NCI-H524 treated with DMSO at 0.1 percent for 48 hours (cell line): ENCODE data around the gene VPS13C.
A peak's percentile ranks its signal among the peaks of the same experiment; 100 is the strongest.

Experiments used
- DNase-seq: peaks from one replicate; lab custom pipeline; 2025; lab: John Stamatoyannopoulos, UW

The VPS13C gene

DNA sequence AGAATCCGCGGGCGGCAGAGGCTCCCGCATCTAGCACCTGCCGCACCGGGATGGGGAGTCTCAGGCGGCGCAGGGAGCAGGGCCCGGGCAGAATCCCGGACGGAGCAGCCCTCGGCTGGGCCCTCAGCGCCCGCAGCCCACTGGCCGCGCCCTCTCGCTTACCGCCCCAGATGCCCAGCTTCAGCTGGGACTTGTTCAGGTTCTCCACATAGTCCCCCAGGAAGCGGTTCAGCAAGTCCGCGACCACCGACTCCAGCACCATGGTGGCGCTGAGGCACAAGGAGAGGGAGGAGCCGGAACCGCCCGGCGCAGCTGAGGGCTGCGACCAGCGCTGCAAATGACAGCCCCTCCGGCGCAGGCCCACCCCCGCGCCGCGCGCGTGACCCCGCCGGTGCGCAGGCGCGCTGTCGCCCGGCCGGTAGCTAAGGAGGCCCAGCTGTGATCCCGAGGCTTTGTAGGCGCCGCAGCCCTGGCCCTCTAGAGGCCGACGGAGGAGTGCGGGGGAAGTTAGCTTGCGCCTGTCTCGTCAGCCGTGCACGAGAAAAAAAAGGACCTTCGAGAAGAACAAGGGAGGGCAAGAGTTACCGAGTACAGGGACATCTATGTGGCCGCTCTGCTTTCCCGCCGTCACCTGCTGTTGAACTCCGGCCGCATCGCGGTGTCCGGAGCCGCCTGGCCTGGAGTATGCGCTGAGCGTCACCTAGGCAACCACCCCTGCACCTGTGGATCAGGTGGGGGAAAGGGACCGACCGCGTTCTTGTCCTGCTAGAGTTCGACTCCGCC is at the start of gene VPS13C:
Gene VPS13C, minus strand, starts transcription at position 335 of the 783 bp plus-strand sequence. Its CDS starts 73 bp downstream, at position 262.
- DNase-seq: peak; percentile 78

DNA sequence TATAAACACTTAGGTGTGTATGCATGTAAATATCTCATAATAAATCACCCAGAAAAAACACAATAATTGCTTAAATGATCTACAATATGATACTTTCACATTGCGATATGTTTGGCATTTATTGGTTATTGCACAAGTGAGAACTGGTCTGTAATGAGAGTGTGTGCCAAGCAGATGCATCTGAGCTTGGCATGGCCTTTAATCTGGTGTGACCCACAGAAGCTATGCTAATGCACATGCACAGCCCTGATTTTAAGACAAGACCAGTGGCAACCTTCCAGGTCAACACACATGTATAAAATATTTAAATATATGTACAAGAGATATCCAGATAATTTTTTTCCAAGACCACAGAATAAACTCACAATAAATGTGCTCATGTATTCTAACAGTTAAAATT is 49.2 kb upstream of the VPS13C start:
- DNase-seq: no peak

DNA sequence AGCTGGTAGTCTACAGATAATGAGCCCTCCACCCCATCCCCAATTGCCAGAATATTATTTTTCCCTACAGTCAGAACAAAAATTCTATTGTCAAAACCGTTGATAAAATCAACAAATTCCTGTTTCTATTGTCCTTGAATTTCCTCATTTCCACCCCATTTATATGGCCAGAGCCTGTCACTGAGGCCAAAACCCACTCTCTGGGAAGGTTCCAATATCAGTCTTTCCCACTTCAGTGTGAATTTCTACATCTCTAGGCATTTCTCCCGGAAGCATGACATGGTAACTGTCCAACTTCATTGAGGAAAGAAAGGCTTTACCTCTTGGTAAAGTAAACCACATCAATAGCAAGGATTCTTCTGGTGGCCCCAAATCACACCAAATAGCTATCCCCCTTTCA is 48.2 kb upstream of the VPS13C start:
- DNase-seq: no peak

DNA sequence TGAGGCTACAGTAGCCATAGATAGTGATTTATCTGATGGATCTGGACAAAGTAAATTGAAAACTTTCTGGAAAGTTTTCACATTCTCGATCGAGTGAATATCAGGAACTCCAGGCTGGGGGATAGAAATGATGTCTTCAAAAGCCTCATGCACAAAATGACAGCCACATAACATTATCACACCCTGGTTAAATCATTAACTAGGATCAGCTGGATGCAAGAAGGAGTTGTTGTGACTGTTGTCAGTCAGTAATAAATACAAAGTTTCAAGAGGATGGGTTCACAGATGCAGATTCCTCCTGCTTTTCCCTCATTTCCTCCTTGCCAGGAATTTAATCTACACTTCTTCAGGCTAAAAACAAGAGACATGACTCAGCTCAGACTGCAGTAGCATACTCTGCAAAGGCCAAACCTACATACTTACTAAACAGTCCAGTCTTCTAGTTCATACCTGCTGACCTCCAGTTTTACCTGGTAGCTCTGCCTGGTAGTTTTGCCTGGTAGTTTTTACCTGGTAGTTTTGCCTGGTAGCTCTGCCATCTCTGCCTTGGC is 47.4 kb upstream of the VPS13C start:
- no peak for DNase-seq

DNA sequence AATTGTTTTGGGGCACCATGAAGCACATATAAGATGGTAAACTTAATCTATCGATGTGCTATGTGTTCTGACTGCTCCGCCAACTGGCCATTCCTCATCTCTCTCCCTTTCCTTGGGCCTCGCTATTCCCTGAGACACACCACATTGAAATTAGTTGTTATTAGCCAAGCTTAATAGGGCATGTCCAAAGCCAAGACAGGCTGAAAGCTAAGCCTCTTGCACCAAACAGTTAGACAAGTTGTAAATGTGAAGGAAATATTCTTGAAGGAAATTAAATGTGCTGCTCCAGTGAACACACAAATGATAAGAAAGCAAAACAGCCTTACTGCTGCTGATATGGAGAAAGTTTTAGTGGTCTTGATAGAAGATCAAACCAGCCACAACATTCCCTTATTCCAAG is 45.8 kb upstream of the VPS13C start:
- no peak for DNase-seq

GRCh38 chr15:62105266-62105665 is 45.0 kb upstream of the VPS13C start:
- DNase-seq: no peak

DNA sequence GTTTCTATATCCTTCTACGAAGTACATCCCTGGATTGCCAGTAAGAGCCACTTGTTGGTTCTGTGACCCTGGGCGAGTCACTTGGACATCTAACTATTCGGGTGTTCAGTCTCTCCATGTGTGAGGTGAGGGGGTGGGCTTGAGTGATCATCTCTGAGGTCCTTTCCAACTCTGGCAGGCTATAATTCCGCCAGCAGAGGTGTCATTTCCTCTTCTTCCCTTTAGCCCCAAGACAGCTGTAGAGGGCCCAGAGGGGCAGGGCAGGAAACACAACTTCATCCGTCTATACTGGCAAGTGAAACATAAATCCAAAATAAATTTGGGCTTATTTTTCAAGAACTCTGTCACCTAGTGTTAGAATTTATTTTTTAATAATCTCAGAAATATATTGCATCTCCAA is 44.6 kb upstream of the VPS13C start:
- DNase-seq: no peak

DNA sequence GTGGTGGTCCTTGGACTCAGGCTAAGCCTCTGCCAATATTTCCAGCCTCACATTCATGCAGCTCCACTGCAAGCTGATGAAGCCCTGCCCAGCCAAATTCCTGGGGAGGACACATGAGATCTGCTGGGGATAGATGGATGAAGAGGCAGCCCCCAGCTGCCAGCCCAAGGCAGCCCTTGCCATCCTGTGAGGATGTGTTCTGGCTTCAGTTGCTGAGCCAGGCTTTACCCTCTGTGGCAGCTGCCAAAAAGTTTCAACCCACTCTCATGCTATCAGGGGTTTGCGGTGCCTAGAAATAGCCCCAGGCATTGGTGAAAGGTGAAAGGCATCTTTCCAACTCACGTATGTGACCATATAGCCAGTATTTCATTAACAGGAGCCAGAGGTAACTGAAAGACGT is 44.2 kb upstream of the VPS13C start:
- DNase-seq: no peak

- no peak for DNase-seq
Observed at GRCh38 chr15:62103431-62103830, 43.2 kb upstream of the VPS13C start.

- no peak for DNase-seq
Observed at GRCh38 chr15:62099094-62099601, 38.9 kb upstream of the VPS13C start.

- DNase-seq: no peak
Observed at GRCh38 chr15:62094388-62094787, 34.1 kb upstream of the VPS13C start.

GRCh38 chr15:62093809-62094208 is 33.6 kb upstream of the VPS13C start:
- DNase-seq: no peak

DNA sequence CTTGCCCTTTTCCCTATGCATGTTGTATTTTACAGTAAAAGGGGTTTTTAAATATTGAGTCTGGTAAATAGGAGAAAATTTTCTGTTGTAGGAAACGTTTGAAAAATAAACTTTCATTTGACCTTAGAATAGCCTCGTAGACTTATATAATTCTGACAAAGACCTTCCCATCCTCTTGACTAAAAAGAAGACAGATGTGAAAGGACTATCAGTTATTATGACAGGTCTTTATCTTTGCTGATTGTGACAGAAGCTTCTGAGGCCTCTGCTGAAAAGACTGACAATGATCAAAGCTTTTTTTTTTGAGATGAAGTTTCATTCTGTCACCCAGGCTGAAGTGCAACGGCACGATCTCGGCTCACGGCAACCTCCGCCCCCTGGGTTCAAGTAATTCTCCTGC is 30.7 kb upstream of the VPS13C start:
- DNase-seq: no peak

GRCh38 chr15:62089616-62090015 is 29.4 kb upstream of the VPS13C start:
- DNase-seq: no peak

DNA sequence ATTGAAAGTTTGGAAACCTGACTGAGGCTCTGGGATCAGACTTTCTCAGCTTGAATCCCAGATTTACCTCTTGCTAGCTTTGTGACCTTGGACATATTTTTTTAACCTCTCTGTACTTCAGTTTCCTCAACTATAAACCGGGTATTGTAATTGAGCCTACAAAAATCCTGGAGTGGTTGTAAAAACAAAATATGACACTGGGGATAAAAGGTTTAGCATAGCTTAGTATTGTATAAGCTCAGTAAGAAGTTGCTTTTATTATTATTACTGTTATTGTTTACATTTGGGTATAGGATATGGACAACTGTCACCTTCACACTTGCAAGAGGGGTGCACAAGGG is 28.1 kb upstream of the VPS13C start:
- DNase-seq: no peak

- DNase-seq: no peak
Observed at GRCh38 chr15:62087671-62088352, 27.6 kb upstream of the VPS13C start.

DNA sequence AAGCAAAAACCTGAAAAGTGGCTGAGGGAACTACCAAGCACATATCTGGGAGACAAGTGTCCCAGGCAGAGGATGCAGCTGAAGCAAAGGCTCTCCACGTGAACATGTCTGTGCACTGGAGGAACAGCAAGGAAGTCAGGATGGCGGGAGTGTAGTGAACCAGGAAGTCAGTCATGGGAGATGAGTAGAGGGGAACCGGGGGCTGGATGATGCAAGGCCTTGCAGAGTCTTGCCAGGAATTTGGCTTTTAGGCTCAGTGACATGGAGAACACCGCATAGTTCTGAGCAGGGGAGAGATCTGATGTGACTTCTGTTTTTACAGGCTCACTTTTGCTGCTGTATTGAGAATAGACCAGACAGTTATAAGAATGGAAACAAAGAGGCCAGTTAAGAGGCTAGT is 25.5 kb upstream of the VPS13C start:
- no peak for DNase-seq

DNA sequence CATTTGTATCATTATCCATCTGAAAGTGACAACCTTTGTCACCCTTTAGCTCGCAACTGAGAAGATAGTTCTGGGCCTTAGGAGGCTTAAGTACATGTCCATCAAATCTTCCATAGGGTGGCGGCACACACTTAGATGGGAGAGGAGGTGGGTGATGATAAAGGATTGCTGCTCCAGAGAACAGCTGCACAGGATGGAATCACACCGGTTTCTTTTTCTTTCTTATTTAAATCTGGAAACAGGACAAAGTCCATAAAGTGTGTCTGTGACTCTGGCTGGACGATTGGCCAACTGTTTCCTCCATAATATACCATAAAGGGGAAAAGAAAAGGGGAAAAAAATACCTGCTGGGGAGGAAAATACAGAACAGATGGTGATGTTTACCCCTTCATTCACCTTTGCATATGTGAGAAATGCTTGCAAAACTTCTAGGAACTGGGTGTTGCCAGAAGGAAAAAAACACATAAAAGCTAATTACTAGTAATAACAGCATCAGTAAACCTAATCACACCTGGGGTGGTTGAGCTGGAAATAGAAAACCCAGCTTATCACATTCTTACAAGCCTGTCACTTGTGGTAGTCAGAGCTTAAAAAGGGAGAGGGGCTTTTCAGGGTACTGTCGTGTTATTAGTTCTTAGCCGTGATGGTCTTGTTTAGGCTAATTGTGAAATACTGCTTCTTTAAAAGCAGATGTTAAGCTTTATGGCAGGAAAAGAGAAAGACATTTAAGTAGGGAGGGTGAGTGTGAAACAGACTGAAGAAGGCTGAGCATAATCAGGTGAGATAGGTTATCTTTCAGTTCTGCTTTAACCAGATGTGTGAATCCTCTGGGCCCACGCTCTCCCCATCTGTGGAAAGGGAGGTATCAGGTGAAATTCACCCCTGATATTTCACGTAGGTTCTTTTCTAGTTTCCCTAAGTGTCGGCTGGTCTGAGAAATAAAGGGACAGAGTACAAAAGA is 23.2 kb upstream of the VPS13C start:
- no peak for DNase-seq

GRCh38 chr15:62079594-62079993 is 19.3 kb upstream of the VPS13C start:
- DNase-seq: no peak

DNA sequence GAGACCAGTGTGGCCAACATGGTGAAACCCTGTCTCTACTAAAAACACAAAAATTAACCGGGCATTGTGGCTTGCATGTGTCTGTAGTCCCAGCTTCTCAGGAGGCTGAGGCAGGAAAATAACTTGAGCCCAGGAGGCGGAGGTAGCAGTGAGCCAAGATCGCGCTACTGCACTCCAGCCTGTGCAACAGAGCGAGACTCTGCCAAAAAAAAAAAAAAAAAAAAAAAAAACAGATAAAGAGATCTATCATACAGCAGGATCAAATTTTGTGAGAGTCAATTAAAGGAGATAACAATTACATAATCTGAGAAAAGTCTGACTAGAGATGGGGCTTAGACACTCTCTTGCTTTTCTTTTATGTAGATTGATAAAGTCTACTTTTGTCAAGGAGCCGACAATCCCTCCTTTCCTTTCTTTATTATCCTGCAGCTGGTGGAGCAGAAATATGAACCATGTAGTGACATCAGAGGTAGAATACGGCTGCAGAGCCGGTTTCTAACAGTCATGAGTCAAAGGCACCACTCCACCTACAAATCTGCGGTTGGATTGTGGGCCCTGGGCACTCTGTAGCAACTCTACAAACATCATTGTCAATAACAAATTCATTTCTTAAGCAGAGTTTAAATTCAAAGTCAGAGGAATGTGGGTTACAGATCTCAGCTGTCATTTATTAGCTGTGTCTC is 15.5 kb upstream of the VPS13C start:
- no peak for DNase-seq

GRCh38 chr15:62071711-62072308 is 11.6 kb upstream of the VPS13C start:
- DNase-seq: no peak
